Muscle layer of colon (tissue), 2 donors: Measurements from ENCODE around the gene CHMP3.
"Not testable (repeated sequence)": the region's sequence is repeated elsewhere in the genome, so short reads cannot be mapped to it uniquely, and the experiment has no call there.

ENCODE experiments used
- H3K27ac ChIP-seq: one replicate; pipeline ENCODE4 v1.7.0; 2013; ENCODE audit warnings: low read depth, mild to moderate bottlenecking, low read length, moderate library complexity
- H3K27me3 ChIP-seq, 2 donors: one replicate each; pipeline ENCODE4 v1.7.0; 2013; ENCODE audit warnings: low read length in 2 of 2, mild to moderate bottlenecking in 2 of 2; ENCODE audit not compliant: insufficient read depth in 2 of 2, control insufficient read depth in 1 of 2
- H3K36me3 ChIP-seq: one replicate; pipeline ENCODE4 v1.7.0; 2013; ENCODE audit warnings: mild to moderate bottlenecking, low read length; ENCODE audit not compliant: insufficient read depth
- H3K4me1 ChIP-seq: one replicate; pipeline ENCODE4 v1.7.0; 2013; ENCODE audit warnings: mild to moderate bottlenecking, low read length; ENCODE audit not compliant: insufficient read depth
- H3K4me3 ChIP-seq, 2 donors: one replicate each; pipeline ENCODE4 v1.7.0; 2013; ENCODE audit warnings: low read length in 2 of 2, low read depth in 1 of 2, mild to moderate bottlenecking in 1 of 2, moderate library complexity in 1 of 2
- H3K9ac ChIP-seq: one replicate; pipeline ENCODE4 v1.7.0; 2013; ENCODE audit warnings: low read length
- H3K9me3 ChIP-seq: one replicate; pipeline ENCODE4 v1.7.0; 2013; ENCODE audit warnings: mild to moderate bottlenecking, low read length
- donor health status: abdominal sarcoma.
- donor health status: Adenocarcinoma of cecum.

The CHMP3 gene

GRCh38 chr2:86562922-86563649 is at the start of gene CHMP3:
TSS of gene CHMP3 (minus strand) at chr2:86563443. CDS start at chr2:86563348, 95 bp downstream.
- H3K27me3 ChIP-seq, result no peaks in the 10 kb centered on the region
- peak within 1 kb of the TSS; percentile 94 for H3K27ac ChIP-seq
- peak within 1 kb of the TSS; percentile 82 to 90 for H3K4me3 ChIP-seq
- no peaks in the 10 kb centered on the region for H3K36me3 ChIP-seq
- H3K4me1 ChIP-seq, result peaks cover 24% of the 10 kb centered on the region
- H3K9ac ChIP-seq, result peak within 1 kb of the TSS; percentile 76
- H3K9me3 ChIP-seq, result no peaks in the 10 kb centered on the region

- peaks cover 3% of the 10 kb centered on the region for H3K4me1 ChIP-seq
- peaks cover 52% of the 10 kb centered on the region for H3K36me3 ChIP-seq
- no peaks in the 10 kb centered on the region for H3K9me3 ChIP-seq
- H3K9ac ChIP-seq, result no peak overlapping the region
- H3K27ac ChIP-seq, result no peak overlapping the region
- H3K27me3 ChIP-seq, result no peaks in the 10 kb centered on the region
- no peak overlapping the region for H3K4me3 ChIP-seq
These were observed 47.6 kb upstream of the CHMP3 start for GRCh38 chr2:86610871-86611270.

GRCh38 chr2:86608832-86609410 is 45.7 kb upstream of the CHMP3 start:
- Histone ChIP-seq H3K36me3 (peaks cover 59% of the 10 kb centered on the region), H3K4me1 (no peaks in the 10 kb centered on the region), H3K27ac (no peak overlapping the region), H3K9ac (no peak overlapping the region), H3K4me3 (no peak overlapping the region), H3K27me3 (no peaks in the 10 kb centered on the region), H3K9me3 (no peaks in the 10 kb centered on the region)

GRCh38 chr2:86603905-86604304 is 40.7 kb upstream of the CHMP3 start:
- no peaks in the 10 kb centered on the region for H3K27me3 ChIP-seq
- no peak overlapping the region for H3K4me3 ChIP-seq
- no peak overlapping the region for H3K27ac ChIP-seq
- H3K4me1 ChIP-seq, result peaks cover 5% of the 10 kb centered on the region
- no peaks in the 10 kb centered on the region for H3K9me3 ChIP-seq
- no peak overlapping the region for H3K9ac ChIP-seq
- H3K36me3 ChIP-seq, result peaks cover 34% of the 10 kb centered on the region

- peaks cover 33% of the 10 kb centered on the region for H3K4me1 ChIP-seq
- no peak overlapping the region for H3K9ac ChIP-seq
- peaks cover 6% of the 10 kb centered on the region for H3K36me3 ChIP-seq
- H3K9me3 ChIP-seq, result no peaks in the 10 kb centered on the region
- H3K27ac ChIP-seq, result no peak overlapping the region
- no peak overlapping the region for H3K4me3 ChIP-seq
- no peaks in the 10 kb centered on the region for H3K27me3 ChIP-seq
These were observed 35.7 kb upstream of the CHMP3 start for GRCh38 chr2:86598966-86599365.

- Histone ChIP-seq H3K27me3 (no peaks in the 10 kb centered on the region), H3K9ac (no peak overlapping the region)
These were observed 32.9 kb upstream of the CHMP3 start for GRCh38 chr2:86596118-86596517.

GRCh38 chr2:86593266-86593665 is 30.0 kb upstream of the CHMP3 start:
- Histone ChIP-seq H3K9ac (no peak overlapping the region), H3K27me3 (no peaks in the 10 kb centered on the region), H3K4me1 (peaks cover 51% of the 10 kb centered on the region), H3K27ac (peak overlapping the region; percentile 83), H3K9me3 (no peaks in the 10 kb centered on the region), H3K36me3 (no peaks in the 10 kb centered on the region), H3K4me3 (no peak overlapping the region)

More at GRCh38 chr2:86596118-86596517, 32.9 kb upstream of the CHMP3 start:
- Histone ChIP-seq H3K9me3 (no peaks in the 10 kb centered on the region), H3K27ac (no peak overlapping the region), H3K36me3 (no peaks in the 10 kb centered on the region), H3K4me1 (peaks cover 57% of the 10 kb centered on the region), H3K4me3 (no peak overlapping the region)

GRCh38 chr2:86592547-86593230 is 29.4 kb upstream of the CHMP3 start:
- H3K4me1 ChIP-seq, result peaks cover 51% of the 10 kb centered on the region
- H3K27me3 ChIP-seq, result no peaks in the 10 kb centered on the region
- peak overlapping the region; percentile 83 for H3K27ac ChIP-seq
- no peak overlapping the region for H3K9ac ChIP-seq
- no peaks in the 10 kb centered on the region for H3K9me3 ChIP-seq
- H3K4me3 ChIP-seq, result no peak overlapping the region
- H3K36me3 ChIP-seq, result no peaks in the 10 kb centered on the region

GRCh38 chr2:86589701-86590100 is 26.5 kb upstream of the CHMP3 start:
- H3K27ac ChIP-seq, H3K36me3 ChIP-seq: not testable (repeated sequence)

GRCh38 chr2:86584151-86584913 is 21.1 kb upstream of the CHMP3 start:
- no peak overlapping the region for H3K27ac ChIP-seq
- no peak overlapping the region for H3K9ac ChIP-seq
- no peaks in the 10 kb centered on the region for H3K9me3 ChIP-seq
- H3K4me3 ChIP-seq, result no peak overlapping the region
- no peaks in the 10 kb centered on the region for H3K4me1 ChIP-seq
- H3K36me3 ChIP-seq, result no peaks in the 10 kb centered on the region
- no peaks in the 10 kb centered on the region for H3K27me3 ChIP-seq

More at GRCh38 chr2:86589701-86590100, 26.5 kb upstream of the CHMP3 start:
- peaks cover 31% of the 10 kb centered on the region for H3K4me1 ChIP-seq
- H3K9me3 ChIP-seq, H3K9ac ChIP-seq, H3K4me3 ChIP-seq, H3K27me3 ChIP-seq: not testable (repeated sequence)

- Histone ChIP-seq H3K27me3 (no peaks in the 10 kb centered on the region), H3K9ac (no peak overlapping the region), H3K4me3 (no peak overlapping the region), H3K4me1 (no peaks in the 10 kb centered on the region), H3K9me3 (no peaks in the 10 kb centered on the region), H3K36me3 (no peaks in the 10 kb centered on the region), H3K27ac (no peak overlapping the region)
These were observed 17.3 kb upstream of the CHMP3 start for GRCh38 chr2:86580560-86580959.
